Measurements from ENCODE around the gene TSPAN18.

The TSPAN18 gene

GRCh38 chr11:44916801-44917385 lies 190.1 kb downstream of the TSPAN18 start:
- H3K79me2 ChIP-seq (ENCODE audit: insufficient read depth, low read length), result no peaks in the 10 kb centered on the region
- no peaks in the 10 kb centered on the region for H3K4me1 ChIP-seq (ENCODE audit: insufficient read depth, low read length, severe bottlenecking)
- no peak overlapping the region for H3K27ac ChIP-seq (ENCODE audit: low read depth, low read length, poor library complexity, severe bottlenecking)
- H3K9ac ChIP-seq (ENCODE audit: low read length), result no peak overlapping the region
- no peaks in the 10 kb centered on the region for H4K20me1 ChIP-seq (ENCODE audit: insufficient read depth, low read length)
- H3K27me3 ChIP-seq (ENCODE audit: insufficient read depth, low read length), result no peaks in the 10 kb centered on the region
- no peaks in the 10 kb centered on the region for H3K9me3 ChIP-seq (ENCODE audit: low read length)
- no peak overlapping the region for H3K4me2 ChIP-seq (ENCODE audit: low read length)
- no peak for TF ChIP-seq CTCF (IDR thresholded peaks at IDR 0.05; ENCODE audit: low read length)
- TF ChIP-seq EZH2 (IDR thresholded peaks at IDR 0.05; ENCODE audit: borderline replicate concordance, low read length), result no peak
- H2AFZ ChIP-seq (ENCODE audit: low read length), result no peak overlapping the region
- H3K4me3 ChIP-seq (ENCODE audit: low read depth, low read length, poor library complexity, severe bottlenecking), result no peak overlapping the region
- no peaks in the 10 kb centered on the region for H3K36me3 ChIP-seq (ENCODE audit: insufficient read depth, low read length)
- H3F3A ChIP-seq (ENCODE audit: insufficient read depth, low read length), result no peaks in the 10 kb centered on the region
- no peaks in the 10 kb centered on the region for H3K9me2 ChIP-seq (ENCODE audit: low read depth, low read length)

GRCh38 chr11:44917741-44918140 lies 191.0 kb downstream of the TSPAN18 start:
- no peaks in the 10 kb centered on the region for H3K9me3 ChIP-seq (ENCODE audit: low read length)
- no peak overlapping the region for H3K4me3 ChIP-seq (ENCODE audit: low read depth, low read length, poor library complexity, severe bottlenecking)
- H3K4me1 ChIP-seq (ENCODE audit: insufficient read depth, low read length, severe bottlenecking), result no peaks in the 10 kb centered on the region
- no peaks in the 10 kb centered on the region for H3K27me3 ChIP-seq (ENCODE audit: insufficient read depth, low read length)
- H3K36me3 ChIP-seq (ENCODE audit: insufficient read depth, low read length), result no peaks in the 10 kb centered on the region
- H3K79me2 ChIP-seq (ENCODE audit: insufficient read depth, low read length), result no peaks in the 10 kb centered on the region
- H3K4me2 ChIP-seq (ENCODE audit: low read length), result no peak overlapping the region
- TF ChIP-seq CTCF (IDR thresholded peaks at IDR 0.05; ENCODE audit: low read length) (no peak), EZH2 (IDR thresholded peaks at IDR 0.05; ENCODE audit: borderline replicate concordance, low read length) (no peak)
- no peaks in the 10 kb centered on the region for H4K20me1 ChIP-seq (ENCODE audit: insufficient read depth, low read length)
- H2AFZ ChIP-seq (ENCODE audit: low read length), result no peak overlapping the region
- no peak overlapping the region for H3K9ac ChIP-seq (ENCODE audit: low read length)
- no peaks in the 10 kb centered on the region for H3K9me2 ChIP-seq (ENCODE audit: low read depth, low read length)
- no peak overlapping the region for H3K27ac ChIP-seq (ENCODE audit: low read depth, low read length, poor library complexity, severe bottlenecking)
- no peaks in the 10 kb centered on the region for H3F3A ChIP-seq (ENCODE audit: insufficient read depth, low read length)

- H3K27ac ChIP-seq (ENCODE audit: low read depth, low read length, poor library complexity, severe bottlenecking), result no peak overlapping the region
- no peak overlapping the region for H3K4me3 ChIP-seq (ENCODE audit: low read depth, low read length, poor library complexity, severe bottlenecking)
- no peaks in the 10 kb centered on the region for H4K20me1 ChIP-seq (ENCODE audit: insufficient read depth, low read length)
- no peaks in the 10 kb centered on the region for H3K9me3 ChIP-seq (ENCODE audit: low read length)
- H3K9ac ChIP-seq (ENCODE audit: low read length), result no peak overlapping the region
- no peaks in the 10 kb centered on the region for H3K36me3 ChIP-seq (ENCODE audit: insufficient read depth, low read length)
- H3K27me3 ChIP-seq (ENCODE audit: insufficient read depth, low read length), result no peaks in the 10 kb centered on the region
- no peak overlapping the region for H2AFZ ChIP-seq (ENCODE audit: low read length)
- no peaks in the 10 kb centered on the region for H3K79me2 ChIP-seq (ENCODE audit: insufficient read depth, low read length)
- no peaks in the 10 kb centered on the region for H3K4me1 ChIP-seq (ENCODE audit: insufficient read depth, low read length, severe bottlenecking)
- no peaks in the 10 kb centered on the region for H3F3A ChIP-seq (ENCODE audit: insufficient read depth, low read length)
- TF ChIP-seq CTCF (IDR thresholded peaks at IDR 0.05; ENCODE audit: low read length) (no peak), EZH2 (IDR thresholded peaks at IDR 0.05; ENCODE audit: borderline replicate concordance, low read length) (no peak)
- H3K9me2 ChIP-seq (ENCODE audit: low read depth, low read length), result no peaks in the 10 kb centered on the region
- H3K4me2 ChIP-seq (ENCODE audit: low read length), result no peak overlapping the region
Observed at GRCh38 chr11:44920451-44920850, 193.7 kb downstream of the TSPAN18 start.

Measured in OCI-LY1 (cell line).